Vagina (tissue), 2 donors: ENCODE measurements around the gene HSPA9.

Source experiments
- CTCF ChIP-seq, 3 experiments: fragments of 450-650 bp in 2 of 3; fragments of 200-600 bp in 1 of 3; sonication (generic) in 1 of 3; IDR thresholded peaks; one replicate each; pipeline ENCODE4 v1.5.1; 2017 to 2019; ENCODE audit warnings: antibody characterized with exemption in 3 of 3, mild to moderate bottlenecking in 2 of 3, moderate library complexity in 2 of 3
- POLR2AphosphoS5 ChIP-seq, 2 donors: sonication (generic); formaldehyde crosslinking; IDR thresholded peaks; one replicate each; pipeline ENCODE4 v1.9.0; 2017; ENCODE audit warnings: antibody characterized with exemption in 2 of 2, mild to moderate bottlenecking in 2 of 2, low read depth in 1 of 2; ENCODE audit not compliant: insufficient read depth in 1 of 2

- no peak for TF ChIP-seq POLR2AphosphoS5 (IDR thresholded peaks at IDR 0.05; ENCODE audit: insufficient read depth in 1 of 2, low read depth in 1 of 2)
- TF ChIP-seq CTCF (IDR thresholded peaks at IDR 0.05), result no peak
Observed at GRCh38 chr5:138622051-138622450, 46.9 kb upstream of the HSPA9 start.
